CD4-positive, alpha-beta T cell treated with Interleukin-12 subunit alpha and Interleukin-12 subunit beta, for 1 hour (primary cell): ENCODE measurements around the gene NKX1-2.

Experiments used
- DNase-seq: peaks from one replicate; pipeline ENCODE4 v3.0.0-alpha.2; 2020

NKX1-2 gene

DNA sequence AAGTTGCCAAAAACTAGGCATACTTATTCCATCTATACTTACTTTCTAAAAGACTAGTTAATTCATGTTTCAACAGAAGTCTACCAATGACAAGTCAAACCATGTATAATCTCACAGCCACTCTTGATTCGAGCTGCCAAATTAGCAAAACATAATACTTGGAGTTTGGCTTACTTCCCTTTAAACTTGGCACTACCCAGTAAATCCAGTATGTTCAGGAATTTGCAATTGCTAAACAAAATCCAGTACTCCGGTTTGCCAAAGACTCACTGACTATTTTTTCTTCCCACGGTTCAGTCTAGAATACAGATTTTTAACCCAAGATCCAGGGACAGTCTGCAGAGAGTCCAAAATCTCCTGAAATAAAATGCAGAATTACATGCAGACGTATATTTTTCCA, 35.8 kb downstream of the NKX1-2 start:
- no peak for DNase-seq

DNA sequence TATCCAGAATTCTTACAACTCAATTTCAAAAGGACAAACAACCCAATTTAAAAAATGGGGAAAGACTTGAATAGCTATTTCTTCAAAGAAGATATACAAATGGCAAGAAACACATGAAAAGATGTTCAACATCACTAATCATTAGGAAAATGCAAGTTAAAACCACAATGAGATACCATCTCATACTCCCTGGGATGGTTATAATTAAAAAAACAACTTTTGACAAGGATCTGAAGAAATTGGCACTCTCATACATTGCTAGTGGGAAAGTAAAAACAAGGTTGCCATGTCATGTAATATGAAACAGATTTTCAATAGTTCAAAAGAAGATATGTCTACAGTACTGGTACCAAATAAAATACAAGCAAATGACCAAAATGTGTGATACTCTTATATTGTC, 40.1 kb downstream of the NKX1-2 start:
- DNase-seq: no peak

DNA sequence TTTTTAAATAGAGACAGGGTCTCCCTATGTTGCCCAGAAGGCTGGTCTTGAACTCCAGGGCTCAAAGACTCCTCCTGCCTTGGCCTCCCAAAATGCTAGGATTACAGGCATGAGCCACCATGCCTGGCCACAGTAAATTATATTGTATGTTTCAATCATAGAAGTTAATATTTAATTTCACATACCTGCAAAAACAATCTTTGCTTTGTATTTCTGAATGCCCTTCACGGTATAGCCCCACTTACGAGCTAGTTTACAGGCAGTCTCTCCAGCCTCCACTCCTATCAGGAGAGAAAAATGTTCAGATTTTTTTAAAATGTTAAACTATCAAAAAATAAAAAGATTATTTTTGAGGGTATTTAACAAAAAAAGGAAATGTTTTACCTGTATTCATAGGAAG, 41.5 kb downstream of the NKX1-2 start:
- DNase-seq: no peak

DNA sequence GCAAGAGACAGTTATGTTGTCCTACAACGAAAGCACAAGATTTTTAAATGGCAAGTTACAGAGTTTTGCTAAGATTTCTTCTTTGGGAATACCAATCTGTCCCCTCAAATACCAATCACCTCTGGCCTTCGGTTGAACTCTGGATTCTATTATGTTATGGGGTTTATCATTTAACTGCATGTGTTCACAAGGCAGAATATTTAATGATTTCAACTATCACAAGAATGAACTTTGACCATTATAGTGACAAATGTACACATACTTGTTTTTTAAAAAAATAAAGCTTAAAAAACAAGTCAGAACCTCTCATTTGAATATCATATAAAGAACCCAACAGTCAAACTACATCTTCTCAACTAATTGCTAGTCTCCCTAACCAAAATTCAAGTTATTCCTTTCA, 42.4 kb downstream of the NKX1-2 start:
- no peak for DNase-seq

DNA sequence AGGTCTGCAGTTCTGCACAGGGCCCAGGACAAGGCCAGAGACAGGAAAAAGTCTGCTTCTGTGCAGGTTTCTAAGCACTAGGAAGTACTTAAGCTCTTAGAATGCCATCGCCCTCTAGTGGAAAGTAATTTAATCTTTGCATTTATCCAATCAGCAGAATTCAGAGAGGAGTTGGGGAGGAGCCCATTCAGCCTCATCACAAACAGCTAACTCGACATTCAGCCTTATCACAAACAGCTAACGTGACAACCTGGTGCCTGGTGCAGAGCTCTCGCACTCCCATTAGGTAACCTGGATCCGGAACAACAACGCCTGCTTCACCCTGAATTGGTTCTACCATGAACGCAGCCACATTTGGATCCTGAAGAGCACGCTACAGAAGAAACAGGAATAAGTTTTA, 46.3 kb downstream of the NKX1-2 start:
- DNase-seq: peak; percentile 75

DNA sequence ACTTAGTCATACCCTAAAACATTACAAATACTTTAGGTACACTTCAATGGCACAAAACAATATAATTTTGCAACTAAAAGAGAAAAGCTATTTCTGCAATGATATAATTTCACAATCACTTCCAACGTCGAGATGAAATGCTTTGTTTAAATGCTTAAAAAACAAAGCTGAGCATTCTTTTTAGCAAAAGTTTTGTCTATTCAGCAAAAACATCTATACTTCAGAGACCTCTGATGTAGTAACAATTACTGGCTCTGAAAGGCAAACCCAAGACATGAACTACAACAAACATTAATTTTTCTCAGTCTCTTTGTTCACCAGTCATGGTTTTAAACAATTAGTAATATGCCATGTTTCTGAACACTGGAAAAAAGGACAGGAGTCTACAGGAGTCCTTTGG, 47.6 kb downstream of the NKX1-2 start:
- DNase-seq: no peak

DNA sequence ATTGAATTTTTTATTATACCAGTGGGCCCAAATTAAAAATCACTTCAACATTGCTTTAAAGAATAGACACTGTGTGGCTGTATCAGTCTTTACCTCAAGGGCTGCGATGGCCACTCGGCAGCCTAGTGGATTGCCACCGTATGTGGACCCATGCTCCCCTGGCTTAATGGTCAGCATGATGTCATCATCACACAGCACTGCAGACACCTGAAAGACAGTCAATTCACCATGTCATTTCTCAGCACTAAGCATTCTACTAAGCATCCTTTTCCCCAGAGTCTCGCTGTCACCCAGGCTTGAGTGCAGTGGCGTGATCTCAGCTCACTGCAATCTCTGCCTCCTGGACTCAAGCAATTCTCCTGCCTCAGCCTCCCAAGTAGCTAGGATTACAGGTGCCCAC, 48.2 kb downstream of the NKX1-2 start:
- no peak for DNase-seq
